ENCODE data around the gene FBXO46.
A peak's percentile ranks its signal among the peaks of the same experiment; 100 is the strongest.
"Not testable (repeated sequence)": the region's sequence is repeated elsewhere in the genome, so short reads cannot be mapped to it uniquely, and the experiment has no call there.

The FBXO46 gene

GRCh38 chr19:45729800-45730290 lies 851 bp downstream of the FBXO46 start:
- H3K27me3 ChIP-seq (ENCODE audit: insufficient read depth, poor library complexity, severe bottlenecking) = no peaks in the 10 kb centered on the region
- peak overlapping the region; percentile 73 for H3K27ac ChIP-seq (replicated peaks)
- DNase-seq (ENCODE audit: low read depth in 1 of 2, low spot score in 1 of 2) = no peak
- no peak for TF ChIP-seq REST (IDR thresholded peaks at IDR 0.05; ENCODE audit: insufficient replicate concordance, low read depth)
- TF ChIP-seq POLR2AphosphoS5 (IDR thresholded peaks at IDR 0.05; ENCODE audit: low read depth) = no peak
- no peak for TF ChIP-seq GABPA (IDR thresholded peaks at IDR 0.05; ENCODE audit: low read depth)
- no peak for TF ChIP-seq SPI1 (IDR thresholded peaks at IDR 0.05; ENCODE audit: borderline replicate concordance, low read depth)
- TF ChIP-seq CTCF (IDR thresholded peaks at IDR 0.05; ENCODE audit: insufficient read depth, low read length) = no peak
- peak overlapping the region; percentile 93 for H3K4me3 ChIP-seq (replicated peaks; ENCODE audit: insufficient read depth, low read length)

- H3K4me3 ChIP-seq (replicated peaks; ENCODE audit: insufficient read depth, low read length); H3K27ac ChIP-seq (replicated peaks); DNase-seq (ENCODE audit: low read depth in 1 of 2, low spot score in 1 of 2); H3K27me3 ChIP-seq (ENCODE audit: insufficient read depth, poor library complexity, severe bottlenecking): not testable (repeated sequence)
Observed at GRCh38 chr19:45728683-45729082, 2.0 kb downstream of the FBXO46 start.

- not testable (repeated sequence) for H3K27me3 ChIP-seq (ENCODE audit: insufficient read depth, poor library complexity, severe bottlenecking); H3K27ac ChIP-seq (replicated peaks); DNase-seq (ENCODE audit: low read depth in 1 of 2, low spot score in 1 of 2); H3K4me3 ChIP-seq (replicated peaks; ENCODE audit: insufficient read depth, low read length)
Observed at GRCh38 chr19:45720065-45720464, 10.6 kb downstream of the FBXO46 start.

GRCh38 chr19:45717983-45718650 lies 12.6 kb downstream of the FBXO46 start:
- Histone ChIP-seq H3K4me3 (replicated peaks; ENCODE audit: insufficient read depth, low read length) (peak overlapping the region; percentile 41), H3K27ac (replicated peaks) (peak overlapping the region; percentile 86), H3K27me3 (ENCODE audit: insufficient read depth, poor library complexity, severe bottlenecking) (no peaks in the 10 kb centered on the region)
- DNase-seq (ENCODE audit: low read depth in 1 of 2, low spot score in 1 of 2) = no peak
- no peak for TF ChIP-seq SPI1 (IDR thresholded peaks at IDR 0.05; ENCODE audit: borderline replicate concordance, low read depth)
- TF ChIP-seq POLR2AphosphoS5 (IDR thresholded peaks at IDR 0.05; ENCODE audit: low read depth) = no peak
- no peak for TF ChIP-seq REST (IDR thresholded peaks at IDR 0.05; ENCODE audit: insufficient replicate concordance, low read depth)
- TF ChIP-seq CTCF (IDR thresholded peaks at IDR 0.05; ENCODE audit: insufficient read depth, low read length) = no peak
- TF ChIP-seq GABPA (IDR thresholded peaks at IDR 0.05; ENCODE audit: low read depth) = no peak
